Panc1 (cell line): ENCODE results near the gene MAP3K14. TPM values are rescaled to one million over a fixed set of nuclear protein-coding genes. Genes with fewer than 3 reads are reported as not detected.
"Not testable (repeated sequence)": the region's sequence is repeated elsewhere in the genome, so short reads cannot be mapped to it uniquely, and the experiment has no call there.

Experiments used
- ATAC-seq: fragments of 200-7000 bp; cut with Tn5 transposase; 2 replicates; pipeline ENCODE4 v1.9.1; 2020; ENCODE audit warnings: mild to moderate bottlenecking, moderate library complexity
- BruUV-seq: library from RNA; stranded (reverse); fragments of 400-500 nt; replicated peaks from 2 replicates; lab custom pipeline; 2021; lab: Mats Ljungman, UMichigan
- CTCF ChIA-PET: fragments of 300-600 bp; sonication (Branson Sonifier 250); formaldehyde crosslinking; loops from one replicate; lab custom pipeline; 2022; ENCODE audit warnings: antibody characterized with exemption; lab: Charles Lee
- POLR2A ChIA-PET: fragments of 300-600 bp; sonication (Branson Sonifier 250); formaldehyde crosslinking; loops from one replicate; lab custom pipeline; 2022; ENCODE audit warnings: antibody characterized with exemption; lab: Charles Lee
- DNase-seq: peaks from one replicate; pipeline ENCODE4 v3.0.0-alpha.2; 2010; ENCODE audit warnings: low read depth, low spot score
- H3K27ac ChIP-seq: 2 replicates; pipeline ENCODE4 v1.5.1; 2011; ENCODE audit warnings: mild to moderate bottlenecking, low read length, inconsistent platforms
- H3K27me3 ChIP-seq: fragments of 200-500 bp; sonication (Bioruptor generic); 2 replicates; pipeline ENCODE4 v1.6.0; 2014; ENCODE audit warnings: low read length, inconsistent platforms; ENCODE audit not compliant: control insufficient read depth, insufficient read depth
- H3K36me3 ChIP-seq: fragments of 200-500 bp; sonication (Bioruptor generic); 2 replicates; pipeline ENCODE4 v1.5.1; 2014; ENCODE audit warnings: inconsistent platforms, mild to moderate bottlenecking, low read length, moderate library complexity; ENCODE audit not compliant: control insufficient read depth, insufficient read depth
- H3K4me1 ChIP-seq: 2 replicates; pipeline ENCODE4 v1.5.1; 2011; ENCODE audit warnings: inconsistent platforms, mild to moderate bottlenecking, low read length, moderate library complexity; ENCODE audit not compliant: control insufficient read depth, insufficient read depth
- H3K4me3 ChIP-seq, 2 experiments: 2 replicates each; pipeline ENCODE4 v1.5.1; 2011 to 2012; ENCODE audit warnings: low read depth in 2 of 2, low read length in 2 of 2, mild to moderate bottlenecking in 2 of 2, inconsistent platforms in 1 of 2, moderate library complexity in 1 of 2
- H3K9me3 ChIP-seq: fragments of 200-500 bp; sonication (Bioruptor generic); 2 replicates; pipeline ENCODE4 v1.5.1; 2014; ENCODE audit warnings: low read depth, mild to moderate bottlenecking, inconsistent platforms, low read length, moderate library complexity; ENCODE audit not compliant: control insufficient read depth, insufficient read depth
- POLR2AphosphoS5 ChIP-seq: IDR thresholded peaks from 2 replicates; pipeline ENCODE4 v1.6.1; 2012; ENCODE audit warnings: mild to moderate bottlenecking, low read depth, low read length, moderate library complexity
- SIN3A ChIP-seq: IDR thresholded peaks from 2 replicates; pipeline ENCODE4 v1.6.1; 2012; ENCODE audit warnings: low read depth, mild to moderate bottlenecking, low read length, moderate library complexity, borderline replicate concordance; ENCODE audit not compliant: insufficient read depth
- TCF7L2 ChIP-seq: IDR thresholded peaks from 2 replicates; pipeline ENCODE4 v1.6.1; 2011; ENCODE audit warnings: mild to moderate bottlenecking, low read depth, low read length, inconsistent platforms
- in situ Hi-C: cut with HindIII; loops from 2 replicates; pipeline ENCODE4 v1.10.0; 2016; ENCODE audit warnings: low sequenced_read_pairs, low pct_unique_long_range_greater_than_20kb
- intact Hi-C: fragments of 100-400 bp; cut with micrococcal nuclease; formaldehyde crosslinking; loops from one replicate; pipeline ENCODE4 v1.10.0; 2022; ENCODE audit not compliant: unreplicated experiment
- total RNA-seq: library from RNA; stranded (reverse); gene quantifications from one replicate; pipeline ENCODE4 v1.2.1, GENCODE V29; 2021; ENCODE audit not compliant: unreplicated experiment
- TF ChIP-seq, protein P1 (sequence below), 2 experiments: IDR thresholded peaks; 2 replicates each; pipeline ENCODE4 v1.6.1; 2011 to 2012; ENCODE audit warnings: low read depth in 2 of 2, control low read depth in 1 of 2, low read length in 1 of 2, mild to moderate bottlenecking in 1 of 2, moderate library complexity in 1 of 2; ENCODE audit not compliant: insufficient read depth in 1 of 2
- TF ChIP-seq, protein P2 (sequence below): fragments of 450-650 bp; IDR thresholded peaks from 2 replicates; pipeline ENCODE4 v1.5.1; 2017; ENCODE audit warnings: mild to moderate bottlenecking

The MAP3K14 gene
- total RNA-seq, 1 experiment from 2014 or later = 80.8 TPM

DNA sequence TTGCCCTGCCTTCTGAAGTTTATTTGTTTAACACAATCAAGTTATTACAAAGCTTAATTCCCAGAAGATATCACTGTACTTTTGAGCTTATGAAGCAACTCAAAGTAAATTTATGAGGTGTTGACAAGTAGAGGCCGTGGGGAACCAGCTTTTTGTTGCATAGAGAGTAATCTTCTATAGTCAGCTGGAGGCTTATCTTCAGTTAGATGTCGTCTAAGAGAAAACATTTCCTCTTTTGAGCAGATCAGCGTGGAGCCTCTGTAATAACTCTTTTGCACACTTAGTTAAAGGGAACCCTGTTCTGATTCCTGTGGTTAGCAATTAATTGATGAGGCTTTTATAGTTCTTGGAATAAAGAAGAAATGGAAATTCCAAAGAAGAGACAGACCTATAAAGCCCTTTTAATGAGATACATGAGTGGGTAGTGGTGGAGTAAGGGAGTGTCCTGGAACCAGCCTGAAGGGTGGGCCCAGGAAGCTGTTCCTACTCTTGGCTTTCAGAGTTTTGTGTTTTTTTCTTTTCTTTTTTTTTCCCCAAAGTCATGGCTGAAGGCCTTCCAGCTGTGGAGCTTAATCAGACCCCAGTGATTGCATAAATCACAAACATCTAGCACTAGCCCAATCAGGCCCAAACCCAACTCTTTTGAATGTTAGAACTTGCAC lies 28.9 kb upstream of the MAP3K14 start:
- no TSS peak for BruUV-seq
- intact Hi-C loops = no loop called here

GRCh38 chr17:45345246-45345553 lies 28.4 kb upstream of the MAP3K14 start:
- CTCF ChIA-PET = interaction anchor here (0.6 kb wide), 1 partner anchor 848 kb away, joined by 6 read pairs; the partner anchor contains the start of gene KANSL1

More for the DNA sequence above, 28.9 kb upstream of the MAP3K14 start:
- Histone ChIP-seq H3K4me3 (no peak overlapping the region), H3K27ac (peak overlapping the region; percentile 79), H3K36me3 (no peaks in the 10 kb centered on the region), H3K4me1 (peaks cover 23% of the 10 kb centered on the region), H3K27me3 (no peaks in the 10 kb centered on the region), H3K9me3 (no peaks in the 10 kb centered on the region)
- ChIA-PET CTCF (interaction anchor here (0.6 kb wide), 1 partner anchor 847 kb away, joined by 6 read pairs; the partner anchor contains the start of gene KANSL1), POLR2A (no interaction called here)
- TF ChIP-seq SIN3A (no peak), TCF7L2 (peak; percentile 73)
- no peak for ATAC-seq
- in situ Hi-C loops = no loop called here
- no peak for DNase-seq

GRCh38 chr17:45343967-45344664 lies 27.3 kb upstream of the MAP3K14 start:
- H3K9me3 ChIP-seq, intact Hi-C loops, in situ Hi-C loops, CTCF ChIA-PET, H3K36me3 ChIP-seq, ATAC-seq, DNase-seq, H3K27me3 ChIP-seq, POLR2A ChIA-PET, H3K4me3 ChIP-seq, BruUV-seq: not testable (repeated sequence)
- peaks cover 32% of the 10 kb centered on the region for H3K4me1 ChIP-seq
- peak overlapping the region; percentile 88; the same call in 1 of the 2 replicates for H3K27ac ChIP-seq

More at GRCh38 chr17:45345246-45345553, 28.4 kb upstream of the MAP3K14 start:
- Histone ChIP-seq H3K4me1 (peaks cover 23% of the 10 kb centered on the region), H3K27me3 (no peaks in the 10 kb centered on the region), H3K9me3 (no peaks in the 10 kb centered on the region), H3K36me3 (no peaks in the 10 kb centered on the region), H3K4me3 (no peak overlapping the region), H3K27ac (peak overlapping the region; percentile 79)
- DNase-seq = no peak
- POLR2A ChIA-PET = no interaction called here
- TF ChIP-seq TCF7L2 (no peak), SIN3A (no peak), POLR2AphosphoS5 (no peak)
- TF ChIP-seq, protein P1, sequence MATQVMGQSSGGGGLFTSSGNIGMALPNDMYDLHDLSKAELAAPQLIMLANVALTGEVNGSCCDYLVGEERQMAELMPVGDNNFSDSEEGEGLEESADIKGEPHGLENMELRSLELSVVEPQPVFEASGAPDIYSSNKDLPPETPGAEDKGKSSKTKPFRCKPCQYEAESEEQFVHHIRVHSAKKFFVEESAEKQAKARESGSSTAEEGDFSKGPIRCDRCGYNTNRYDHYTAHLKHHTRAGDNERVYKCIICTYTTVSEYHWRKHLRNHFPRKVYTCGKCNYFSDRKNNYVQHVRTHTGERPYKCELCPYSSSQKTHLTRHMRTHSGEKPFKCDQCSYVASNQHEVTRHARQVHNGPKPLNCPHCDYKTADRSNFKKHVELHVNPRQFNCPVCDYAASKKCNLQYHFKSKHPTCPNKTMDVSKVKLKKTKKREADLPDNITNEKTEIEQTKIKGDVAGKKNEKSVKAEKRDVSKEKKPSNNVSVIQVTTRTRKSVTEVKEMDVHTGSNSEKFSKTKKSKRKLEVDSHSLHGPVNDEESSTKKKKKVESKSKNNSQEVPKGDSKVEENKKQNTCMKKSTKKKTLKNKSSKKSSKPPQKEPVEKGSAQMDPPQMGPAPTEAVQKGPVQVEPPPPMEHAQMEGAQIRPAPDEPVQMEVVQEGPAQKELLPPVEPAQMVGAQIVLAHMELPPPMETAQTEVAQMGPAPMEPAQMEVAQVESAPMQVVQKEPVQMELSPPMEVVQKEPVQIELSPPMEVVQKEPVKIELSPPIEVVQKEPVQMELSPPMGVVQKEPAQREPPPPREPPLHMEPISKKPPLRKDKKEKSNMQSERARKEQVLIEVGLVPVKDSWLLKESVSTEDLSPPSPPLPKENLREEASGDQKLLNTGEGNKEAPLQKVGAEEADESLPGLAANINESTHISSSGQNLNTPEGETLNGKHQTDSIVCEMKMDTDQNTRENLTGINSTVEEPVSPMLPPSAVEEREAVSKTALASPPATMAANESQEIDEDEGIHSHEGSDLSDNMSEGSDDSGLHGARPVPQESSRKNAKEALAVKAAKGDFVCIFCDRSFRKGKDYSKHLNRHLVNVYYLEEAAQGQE (IDR thresholded peaks at IDR 0.05; ENCODE audit: insufficient read depth in 1 of 2, low read depth in 2 of 2, low read length in 1 of 2) = no peak
- TF ChIP-seq, protein P2, sequence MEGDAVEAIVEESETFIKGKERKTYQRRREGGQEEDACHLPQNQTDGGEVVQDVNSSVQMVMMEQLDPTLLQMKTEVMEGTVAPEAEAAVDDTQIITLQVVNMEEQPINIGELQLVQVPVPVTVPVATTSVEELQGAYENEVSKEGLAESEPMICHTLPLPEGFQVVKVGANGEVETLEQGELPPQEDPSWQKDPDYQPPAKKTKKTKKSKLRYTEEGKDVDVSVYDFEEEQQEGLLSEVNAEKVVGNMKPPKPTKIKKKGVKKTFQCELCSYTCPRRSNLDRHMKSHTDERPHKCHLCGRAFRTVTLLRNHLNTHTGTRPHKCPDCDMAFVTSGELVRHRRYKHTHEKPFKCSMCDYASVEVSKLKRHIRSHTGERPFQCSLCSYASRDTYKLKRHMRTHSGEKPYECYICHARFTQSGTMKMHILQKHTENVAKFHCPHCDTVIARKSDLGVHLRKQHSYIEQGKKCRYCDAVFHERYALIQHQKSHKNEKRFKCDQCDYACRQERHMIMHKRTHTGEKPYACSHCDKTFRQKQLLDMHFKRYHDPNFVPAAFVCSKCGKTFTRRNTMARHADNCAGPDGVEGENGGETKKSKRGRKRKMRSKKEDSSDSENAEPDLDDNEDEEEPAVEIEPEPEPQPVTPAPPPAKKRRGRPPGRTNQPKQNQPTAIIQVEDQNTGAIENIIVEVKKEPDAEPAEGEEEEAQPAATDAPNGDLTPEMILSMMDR = no peak
- intact Hi-C loops = no loop called here
- ATAC-seq = no peak
- in situ Hi-C loops = no loop called here
- BruUV-seq = no TSS peak
